ENCODE results near the gene SLC17A2.

DNA sequence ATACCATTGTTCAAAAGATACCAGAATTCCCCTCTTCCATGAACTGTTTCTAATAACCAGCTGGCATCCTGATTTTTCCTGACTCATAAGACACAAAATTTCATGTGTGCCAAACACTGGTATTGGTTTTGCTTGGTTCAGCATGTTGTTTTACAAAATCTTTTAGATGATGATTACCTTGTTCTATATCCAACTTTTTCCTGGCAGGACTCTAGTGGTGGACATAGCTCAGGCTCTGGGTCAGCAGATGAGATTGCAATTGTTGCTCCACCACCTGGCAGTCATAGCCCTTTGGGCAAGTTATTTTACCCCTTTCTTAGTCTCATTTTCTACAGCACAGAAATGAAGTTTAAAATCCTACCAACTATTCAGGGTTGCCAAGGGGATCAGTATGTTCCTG, 38.3 kb upstream of the SLC17A2 start:
- TF ChIP-seq POLR2AphosphoS5 (IDR thresholded peaks at IDR 0.05) (no peak), EP300 (IDR thresholded peaks at IDR 0.05) (no peak)
- TF ChIP-seq, protein P1, sequence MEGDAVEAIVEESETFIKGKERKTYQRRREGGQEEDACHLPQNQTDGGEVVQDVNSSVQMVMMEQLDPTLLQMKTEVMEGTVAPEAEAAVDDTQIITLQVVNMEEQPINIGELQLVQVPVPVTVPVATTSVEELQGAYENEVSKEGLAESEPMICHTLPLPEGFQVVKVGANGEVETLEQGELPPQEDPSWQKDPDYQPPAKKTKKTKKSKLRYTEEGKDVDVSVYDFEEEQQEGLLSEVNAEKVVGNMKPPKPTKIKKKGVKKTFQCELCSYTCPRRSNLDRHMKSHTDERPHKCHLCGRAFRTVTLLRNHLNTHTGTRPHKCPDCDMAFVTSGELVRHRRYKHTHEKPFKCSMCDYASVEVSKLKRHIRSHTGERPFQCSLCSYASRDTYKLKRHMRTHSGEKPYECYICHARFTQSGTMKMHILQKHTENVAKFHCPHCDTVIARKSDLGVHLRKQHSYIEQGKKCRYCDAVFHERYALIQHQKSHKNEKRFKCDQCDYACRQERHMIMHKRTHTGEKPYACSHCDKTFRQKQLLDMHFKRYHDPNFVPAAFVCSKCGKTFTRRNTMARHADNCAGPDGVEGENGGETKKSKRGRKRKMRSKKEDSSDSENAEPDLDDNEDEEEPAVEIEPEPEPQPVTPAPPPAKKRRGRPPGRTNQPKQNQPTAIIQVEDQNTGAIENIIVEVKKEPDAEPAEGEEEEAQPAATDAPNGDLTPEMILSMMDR (IDR thresholded peaks at IDR 0.05): no peak

Data from esophagus muscularis mucosa (tissue), 4 donors.